Loucy (cell line): ENCODE results near the gene ACP6.

Experiments used
- H2AFZ ChIP-seq: fragments of 200-600 bp; sonication (generic); 2 replicates; pipeline ENCODE4 v1.6.0; 2016; ENCODE audit warnings: antibody characterized with exemption, mild to moderate bottlenecking, low read length, moderate library complexity
- H3F3A ChIP-seq: fragments of 200-600 bp; 2 replicates; pipeline ENCODE4 v1.6.0; 2016; ENCODE audit warnings: antibody characterized with exemption, low read depth, mild to moderate bottlenecking
- H3K27me3 ChIP-seq: fragments of 200-600 bp; sonication (generic); 2 replicates; pipeline ENCODE4 v1.6.1; 2014; ENCODE audit warnings: low read length, mild to moderate bottlenecking; ENCODE audit not compliant: insufficient read depth, poor library complexity, severe bottlenecking
- H3K36me3 ChIP-seq: fragments of 200-600 bp; sonication (generic); 2 replicates; pipeline ENCODE4 v1.6.1; 2016; ENCODE audit warnings: low read length; ENCODE audit not compliant: insufficient read depth
- H3K4me1 ChIP-seq: fragments of 200-600 bp; sonication (generic); 2 replicates; pipeline ENCODE4 v1.5.1; 2014; ENCODE audit warnings: low read length, mild to moderate bottlenecking; ENCODE audit not compliant: insufficient read depth, poor library complexity, severe bottlenecking
- H3K4me2 ChIP-seq: fragments of 200-600 bp; sonication (generic); 2 replicates; pipeline ENCODE4 v1.6.0; 2014; ENCODE audit warnings: antibody characterized with exemption, low read length, low read depth, mild to moderate bottlenecking; ENCODE audit not compliant: poor library complexity, severe bottlenecking
- H3K4me3 ChIP-seq: fragments of 200-600 bp; sonication (generic); 2 replicates; pipeline ENCODE4 v1.5.1; 2014; ENCODE audit warnings: low read length, mild to moderate bottlenecking, mixed read lengths; ENCODE audit not compliant: poor library complexity, severe bottlenecking
- H3K79me2 ChIP-seq: fragments of 200-600 bp; sonication (generic); 2 replicates; pipeline ENCODE4 v1.6.1; 2014; ENCODE audit warnings: low read length; ENCODE audit not compliant: insufficient read depth
- H3K9ac ChIP-seq: fragments of 200-600 bp; sonication (generic); 2 replicates; pipeline ENCODE4 v1.6.0; 2014; ENCODE audit warnings: mild to moderate bottlenecking, low read depth, low read length, moderate library complexity; ENCODE audit not compliant: poor library complexity, severe bottlenecking
- H3K9me2 ChIP-seq: fragments of 200-600 bp; sonication (generic); replicated peaks from 2 replicates; pipeline ENCODE4 v1.6.1; 2016; ENCODE audit warnings: low read depth, low read length, mixed read lengths
- H3K9me3 ChIP-seq: fragments of 200-600 bp; sonication (generic); 2 replicates; pipeline ENCODE4 v1.6.1; 2014; ENCODE audit warnings: mild to moderate bottlenecking, antibody characterized with exemption, low read length, low read depth; ENCODE audit not compliant: insufficient read depth
- H4K20me1 ChIP-seq: fragments of 200-600 bp; sonication (generic); 2 replicates; pipeline ENCODE4 v1.6.0; 2014; ENCODE audit warnings: antibody characterized with exemption, low read length, mild to moderate bottlenecking; ENCODE audit not compliant: insufficient read depth, poor library complexity, severe bottlenecking
- CTCF ChIP-seq: fragments of 200-600 bp; sonication (generic); conservative IDR thresholded peaks from 2 replicates; pipeline ENCODE4 v1.5.1; 2014; ENCODE audit warnings: mild to moderate bottlenecking, antibody characterized with exemption, low read length
- EZH2phosphoT487 ChIP-seq: fragments of 200-600 bp; IDR thresholded peaks from 2 replicates; pipeline ENCODE4 v1.6.1; 2018; ENCODE audit warnings: antibody characterized with exemption, mild to moderate bottlenecking, moderate library complexity, borderline replicate concordance

Gene ACP6

GRCh38 chr1:147626739-147627138, 43.6 kb downstream of the ACP6 start:
- Histone ChIP-seq H3K4me2 (no peak overlapping the region), H3K36me3 (peaks cover 14% of the 10 kb centered on the region; the same call in 1 of the 2 replicates), H3K4me3 (no peak overlapping the region), H3K79me2 (no peaks in the 10 kb centered on the region), H3K9me3 (no peaks in the 10 kb centered on the region), H3K9ac (no peak overlapping the region), H2AFZ (no peak overlapping the region), H3K4me1 (no peaks in the 10 kb centered on the region), H3K27me3 (no peaks in the 10 kb centered on the region), H3F3A (no peaks in the 10 kb centered on the region), H3K9me2 (no peaks in the 10 kb centered on the region), H4K20me1 (no peaks in the 10 kb centered on the region)
- TF ChIP-seq CTCF (no peak), EZH2phosphoT487 (no peak)

GRCh38 chr1:147626291-147626690, 44.0 kb downstream of the ACP6 start:
- Histone ChIP-seq H3F3A (no peaks in the 10 kb centered on the region), H4K20me1 (no peaks in the 10 kb centered on the region), H2AFZ (no peak overlapping the region), H3K36me3 (peaks cover 18% of the 10 kb centered on the region; the same call in 1 of the 2 replicates), H3K4me3 (no peak overlapping the region), H3K4me2 (no peak overlapping the region), H3K79me2 (no peaks in the 10 kb centered on the region), H3K9me3 (no peaks in the 10 kb centered on the region), H3K9me2 (no peaks in the 10 kb centered on the region), H3K4me1 (no peaks in the 10 kb centered on the region), H3K9ac (no peak overlapping the region), H3K27me3 (no peaks in the 10 kb centered on the region)
- TF ChIP-seq CTCF (no peak), EZH2phosphoT487 (no peak)

DNA sequence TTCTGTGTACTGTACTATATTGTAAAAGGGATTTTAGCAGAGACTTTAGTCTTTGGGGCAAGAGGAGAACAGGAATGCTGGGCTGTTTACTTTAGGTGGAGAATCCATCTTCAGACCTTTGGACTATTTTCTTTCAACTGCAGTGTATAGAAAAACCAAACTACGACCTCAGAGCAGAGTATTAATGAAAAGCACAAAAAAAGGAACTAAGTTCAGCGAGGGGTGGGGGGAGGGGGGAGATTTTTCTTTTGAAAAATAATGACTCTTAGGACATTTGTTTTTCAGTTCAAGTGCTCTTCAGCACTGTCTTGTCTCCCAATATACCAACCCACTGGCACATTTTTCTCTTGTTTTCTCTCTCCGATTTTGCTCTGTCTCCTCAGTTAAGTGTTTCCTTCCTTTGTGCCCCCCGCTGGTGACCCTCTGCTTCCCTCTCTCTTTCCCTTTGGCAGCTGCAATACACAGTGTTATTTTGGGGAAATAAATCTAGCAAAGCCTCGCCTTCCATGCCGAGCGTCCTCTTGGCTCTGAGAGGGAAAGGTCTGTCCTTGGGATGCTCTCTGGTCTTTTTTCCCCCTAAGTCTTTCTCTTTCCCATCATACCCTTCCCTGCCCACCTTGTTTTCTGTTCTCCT, 44.8 kb downstream of the ACP6 start:
- no peaks in the 10 kb centered on the region for H3K79me2 ChIP-seq

More for the DNA sequence above, 44.8 kb downstream of the ACP6 start:
- Histone ChIP-seq H2AFZ (no peak overlapping the region), H3K9ac (no peak overlapping the region), H3K36me3 (peaks cover 26% of the 10 kb centered on the region; the same call in 1 of the 2 replicates), H3K9me2 (no peaks in the 10 kb centered on the region), H4K20me1 (no peaks in the 10 kb centered on the region), H3K4me1 (no peaks in the 10 kb centered on the region), H3K9me3 (no peaks in the 10 kb centered on the region), H3F3A (no peaks in the 10 kb centered on the region), H3K27me3 (no peaks in the 10 kb centered on the region), H3K4me3 (no peak overlapping the region), H3K4me2 (no peak overlapping the region)
- TF ChIP-seq CTCF (no peak), EZH2phosphoT487 (no peak)
